ENCODE measurements around the gene C16orf82. TPM values are rescaled to one million over a fixed set of nuclear protein-coding genes. Genes with fewer than 3 reads are reported as not detected.

The C16orf82 gene
- total RNA-seq, 1 donor from 2014 or later: not detected

DNA sequence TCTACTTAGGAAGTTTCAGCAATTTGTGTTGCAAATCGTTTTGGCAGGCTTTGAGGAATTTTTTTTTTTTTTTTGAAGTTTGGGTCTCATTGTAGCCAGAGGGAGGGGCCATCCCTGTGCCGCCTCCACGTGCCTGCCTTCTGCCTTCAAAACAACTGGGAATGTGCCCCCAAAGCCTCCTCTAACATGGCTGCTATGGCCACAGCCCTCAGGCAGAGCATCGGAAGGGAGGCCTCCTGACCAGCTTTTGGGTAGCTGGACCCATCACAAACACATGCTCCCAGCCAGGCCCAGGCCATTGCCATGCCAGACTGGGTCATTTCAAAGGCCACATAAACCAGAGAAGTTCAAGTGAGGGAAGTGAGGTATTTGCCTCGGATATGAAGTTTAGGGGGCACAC, 21.5 kb downstream of the C16orf82 start:
- no peak for DNase-seq

DNA sequence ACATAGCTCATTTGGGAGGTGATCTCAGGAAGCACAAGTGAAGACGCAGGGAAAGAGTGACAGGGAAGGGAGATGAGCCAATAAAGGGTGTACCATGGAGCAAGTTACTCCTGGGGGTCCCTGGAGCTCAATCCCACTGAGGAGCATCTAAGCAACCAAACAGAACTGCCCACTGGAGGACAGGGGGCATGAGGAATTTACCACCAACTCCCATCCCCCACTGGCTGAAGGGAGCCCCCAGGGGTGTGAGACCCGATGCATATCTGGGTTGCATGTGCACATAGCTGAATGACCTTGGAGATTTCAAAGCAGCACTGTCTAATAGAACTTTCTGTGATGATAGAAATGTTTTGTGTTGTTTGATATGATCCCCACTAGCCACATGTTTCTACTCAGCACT, 29.6 kb downstream of the C16orf82 start:
- DNase-seq: no peak

DNA sequence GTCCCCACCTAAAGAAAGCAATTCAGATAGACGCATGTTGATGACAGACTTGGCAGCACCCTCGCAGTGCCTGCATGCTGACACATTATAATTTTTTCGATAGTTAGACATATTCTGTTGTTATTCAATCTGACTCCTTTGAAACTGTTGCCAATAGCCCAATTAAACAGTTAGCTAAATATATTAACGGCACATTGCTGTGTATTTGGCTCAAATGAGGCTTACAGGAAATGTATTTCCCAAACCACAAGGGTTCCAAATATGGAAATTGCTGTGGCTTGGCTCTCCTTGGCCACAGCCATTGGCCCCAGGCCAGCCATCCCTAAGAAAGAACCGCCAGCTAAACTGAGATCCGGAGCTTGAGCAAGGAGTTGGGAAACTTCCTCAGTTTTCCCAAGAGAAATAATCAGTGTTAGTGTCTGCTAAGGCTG, 31.1 kb downstream of the C16orf82 start:
- peak; percentile 71 for DNase-seq

DNA sequence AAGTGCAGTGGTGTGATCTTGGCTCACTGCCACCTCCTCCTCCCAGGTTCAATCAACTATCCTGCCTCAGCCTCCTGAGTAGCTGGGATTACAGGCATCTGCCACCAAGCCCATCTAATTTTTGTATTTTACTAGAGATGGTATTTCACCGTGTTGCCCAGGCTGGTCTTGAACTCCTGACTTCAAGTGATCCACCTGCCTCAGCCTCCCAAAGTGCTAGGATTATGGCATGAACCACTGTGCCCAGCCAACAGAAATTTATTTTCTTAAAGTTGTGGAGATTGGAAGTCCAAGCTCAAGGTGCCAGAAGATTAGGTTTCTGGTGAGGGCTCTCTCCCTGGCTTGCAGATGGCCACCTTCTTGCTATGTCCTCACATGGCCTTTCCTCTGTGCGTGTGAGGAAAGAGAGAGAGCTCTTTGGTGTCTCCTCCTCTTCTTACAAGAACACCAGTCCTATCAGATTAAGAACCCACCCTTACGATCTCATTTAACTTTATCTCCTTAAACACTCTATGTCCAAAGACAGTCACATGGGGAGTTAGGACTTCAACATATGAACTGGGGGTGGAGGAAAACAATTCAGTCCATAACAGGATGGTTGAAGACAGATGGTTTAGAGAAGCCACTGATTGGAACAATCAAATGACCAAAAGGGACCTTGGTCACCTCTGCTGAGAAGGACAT, 31.8 kb downstream of the C16orf82 start:
- DNase-seq: no peak

DNA sequence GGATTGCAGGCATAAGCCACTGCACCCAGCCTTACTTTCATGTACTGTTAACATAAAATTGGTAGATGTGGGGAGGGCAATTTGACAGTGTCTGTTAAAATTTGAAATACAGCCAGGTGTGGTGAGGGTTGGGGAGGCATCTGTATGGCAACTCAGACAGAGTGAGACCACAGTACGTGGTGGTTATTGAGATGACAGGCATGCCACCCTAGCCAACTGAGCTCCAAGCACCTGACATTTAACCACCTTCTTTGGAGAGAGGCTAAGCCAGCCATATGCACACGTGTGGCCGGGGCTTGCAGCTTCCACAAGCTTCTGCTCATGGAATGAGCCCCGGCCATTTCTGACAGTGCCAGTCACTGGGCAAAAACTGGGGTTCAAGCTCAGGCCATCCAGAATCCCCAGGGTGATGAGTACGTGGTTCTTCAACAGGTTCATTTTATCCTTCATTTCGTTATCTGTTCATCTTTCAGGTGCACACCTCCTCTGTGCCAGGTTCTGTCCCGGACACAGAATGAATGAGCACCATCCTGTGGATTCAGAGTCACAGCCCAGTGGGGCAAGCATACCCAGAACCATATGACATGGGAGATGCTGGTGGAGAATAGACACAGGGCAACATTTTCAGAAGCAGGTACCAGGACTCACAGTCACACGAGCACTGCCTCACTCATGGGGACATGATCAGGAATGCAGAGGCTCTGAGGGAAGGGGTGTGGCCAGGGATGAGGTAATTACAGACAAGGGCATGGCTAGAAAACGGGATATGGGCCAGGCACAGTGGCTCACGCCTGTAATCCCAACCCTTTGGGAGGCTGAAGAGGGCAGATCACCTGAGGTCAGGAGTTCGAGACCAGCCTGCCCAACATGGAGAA, 36.2 kb downstream of the C16orf82 start:
- no peak for DNase-seq

DNA sequence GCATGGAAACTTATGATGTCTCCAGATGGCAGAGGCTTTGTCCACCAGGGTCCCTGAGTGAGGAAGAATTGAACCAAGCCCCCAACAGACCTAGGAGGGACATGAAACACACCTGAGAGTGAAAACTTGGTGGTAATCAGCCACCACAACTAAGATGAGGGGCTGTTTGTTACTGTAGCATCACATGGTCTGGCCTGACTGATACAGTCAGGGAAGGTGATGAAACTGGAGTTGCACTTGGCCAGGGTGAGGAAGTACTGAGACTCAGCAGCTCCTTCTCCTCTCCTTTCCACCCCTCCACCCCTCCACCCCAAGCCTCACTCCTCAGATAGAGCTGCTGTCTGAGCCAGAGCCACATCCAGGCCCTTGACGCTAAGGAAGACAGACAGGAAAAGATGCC, 37.2 kb downstream of the C16orf82 start:
- DNase-seq: no peak

DNA sequence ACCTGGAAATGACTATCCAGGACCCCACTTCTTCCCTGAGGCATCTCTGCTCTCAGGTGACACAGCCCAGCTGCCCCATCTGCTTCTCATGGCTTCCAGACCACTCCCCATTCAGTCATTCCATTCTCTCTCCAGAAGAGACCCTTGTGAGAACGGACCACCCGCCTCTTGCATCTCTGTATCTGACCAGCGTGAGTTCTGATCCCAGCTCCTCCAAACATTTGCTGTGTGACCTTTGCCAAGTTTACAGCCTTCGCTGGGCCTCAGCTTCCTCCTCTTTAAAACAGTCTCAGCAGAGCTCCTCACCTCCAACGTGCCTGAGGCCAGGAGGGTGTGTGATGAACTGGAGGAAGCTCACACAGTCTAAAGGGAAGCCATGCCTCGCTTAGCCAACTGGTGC, 39.6 kb downstream of the C16orf82 start:
- DNase-seq: no peak

DNA sequence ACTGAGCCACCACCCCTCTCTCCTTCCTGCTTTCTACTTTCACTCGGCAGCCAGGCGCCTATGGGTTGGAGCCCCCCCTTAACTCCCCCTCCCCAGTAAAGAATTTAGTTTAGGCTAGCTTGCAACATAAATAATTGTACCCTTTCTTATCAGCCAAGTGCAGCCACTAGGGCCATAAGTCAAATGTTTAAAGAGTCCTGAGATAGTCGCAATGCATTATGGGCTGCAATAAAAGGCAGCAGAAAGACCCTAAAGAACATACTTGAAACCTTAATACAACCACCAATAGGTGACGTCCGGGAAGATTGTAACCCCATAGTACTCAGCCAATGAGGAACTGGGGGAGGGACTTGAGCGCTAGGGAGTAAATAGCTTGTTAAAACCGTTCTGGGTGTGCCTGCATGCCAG, 40.5 kb downstream of the C16orf82 start:
- no peak for DNase-seq

DNA sequence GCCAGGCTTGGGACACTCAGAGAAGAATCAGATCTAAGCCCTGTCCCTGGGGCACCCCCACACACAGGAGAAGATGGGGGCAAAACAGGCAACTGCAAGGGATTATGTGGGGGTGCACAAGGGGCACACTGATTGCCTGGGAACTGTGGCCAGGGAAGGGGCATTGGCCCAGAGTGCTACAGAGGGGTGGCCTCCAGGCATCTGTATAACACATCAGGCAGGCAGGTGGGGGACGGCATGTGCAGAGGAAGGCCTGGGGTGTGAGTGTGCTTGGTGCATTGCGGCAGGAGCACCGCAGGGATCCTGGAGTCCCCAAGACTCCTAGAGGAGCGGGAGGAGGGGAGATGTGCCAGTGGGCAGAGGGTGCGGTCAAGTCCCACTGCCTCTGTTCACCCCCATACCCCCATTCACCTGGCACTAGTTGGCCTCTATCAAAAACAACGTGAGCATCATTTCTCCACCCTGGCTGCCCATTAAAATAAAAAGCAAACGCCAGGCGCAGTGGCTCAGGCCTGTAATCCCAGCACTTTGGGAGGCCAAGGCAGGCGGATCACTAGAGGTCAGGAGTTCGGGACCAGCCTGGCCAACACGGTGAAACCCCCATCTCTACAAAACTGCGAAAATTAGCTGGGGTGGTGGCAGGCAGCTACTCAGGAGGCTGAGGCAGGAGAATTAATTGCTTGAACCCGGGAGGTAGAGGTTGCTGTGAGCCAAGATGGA, 41.5 kb downstream of the C16orf82 start:
- DNase-seq: no peak

DNA sequence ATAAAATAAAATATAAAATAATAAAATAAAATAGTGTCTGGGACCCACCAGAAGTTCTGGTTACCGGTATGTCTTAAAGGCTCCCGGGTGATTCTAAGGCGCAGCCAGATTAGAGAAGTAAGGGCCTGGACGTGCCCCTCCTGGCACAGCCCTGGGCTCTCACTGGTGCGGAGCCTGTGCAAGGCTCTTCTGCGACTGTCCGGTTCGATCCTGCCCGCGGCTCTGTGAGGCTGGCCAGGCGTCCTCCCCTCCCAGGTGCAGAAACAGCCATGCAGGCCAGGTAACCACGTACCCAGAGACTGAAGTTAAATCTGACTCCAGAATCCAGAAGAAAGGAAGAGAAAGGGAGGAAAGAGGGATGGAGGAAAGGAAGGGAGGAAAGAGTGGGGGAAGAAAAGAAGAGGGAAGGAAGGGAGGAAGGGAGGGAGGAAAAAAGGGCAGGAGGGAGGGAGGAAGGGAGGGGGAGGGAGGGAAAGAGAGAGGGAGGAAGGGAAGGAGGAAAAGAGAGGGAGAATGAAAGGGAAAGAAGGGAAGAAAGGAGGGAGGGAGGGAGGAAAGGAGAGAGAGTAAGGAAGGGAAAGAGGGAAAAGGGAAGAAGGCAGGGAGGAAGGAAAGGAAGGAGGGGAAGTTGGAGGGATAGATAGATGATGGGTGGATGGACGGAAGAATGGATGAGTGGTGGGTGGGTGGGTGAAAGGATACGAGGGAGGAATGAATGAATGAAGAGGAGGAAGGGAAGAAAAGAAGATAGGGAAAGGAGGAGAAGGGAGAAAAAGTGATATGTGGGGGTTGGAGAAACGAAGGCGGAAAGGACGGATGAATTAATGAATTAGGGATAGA, 42.3 kb downstream of the C16orf82 start:
- no peak for DNase-seq

DNA sequence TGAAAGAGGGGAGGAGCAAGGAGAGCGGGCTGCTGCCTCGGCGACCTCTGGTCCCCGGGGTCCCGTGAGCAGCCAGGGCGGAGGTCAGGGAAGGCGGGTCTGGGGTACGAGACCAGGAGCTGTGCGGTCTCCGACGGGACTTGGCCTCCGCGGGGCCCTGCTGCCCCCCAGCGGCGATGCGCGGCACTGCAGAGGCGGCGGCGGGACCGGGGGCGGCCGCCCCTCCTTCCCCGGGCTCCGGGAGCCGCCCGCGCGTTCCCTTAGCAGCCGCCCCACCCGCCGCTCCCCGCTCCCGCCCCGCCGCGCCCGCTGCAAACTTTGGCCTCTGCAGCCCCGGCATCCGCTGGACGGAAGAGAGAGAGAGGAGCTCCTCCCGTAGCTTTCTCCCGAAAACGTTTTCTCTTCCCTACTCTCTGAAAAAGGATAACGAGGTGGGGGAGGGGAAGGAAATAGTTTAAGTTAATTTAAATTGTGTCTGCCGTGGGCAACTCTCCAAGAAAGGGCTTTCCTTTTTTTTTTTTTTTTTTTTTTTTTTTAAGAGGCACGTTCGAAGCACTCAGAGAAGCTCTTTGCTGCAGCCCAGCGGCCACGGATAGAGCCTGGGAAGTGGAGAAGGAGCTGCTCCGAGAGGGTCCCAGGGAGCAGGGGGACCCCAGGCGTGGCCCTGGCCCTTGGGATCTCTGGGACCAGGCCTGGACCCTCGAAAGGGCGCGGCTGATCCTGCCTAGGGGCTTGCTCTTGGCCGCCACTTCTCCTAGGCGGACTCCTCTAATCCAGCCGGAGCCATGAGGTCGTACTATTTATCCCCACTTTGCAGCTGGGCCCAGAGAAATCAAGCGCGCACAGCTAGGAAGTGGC, 43.2 kb downstream of the C16orf82 start:
- peak; percentile 88 for DNase-seq

DNA sequence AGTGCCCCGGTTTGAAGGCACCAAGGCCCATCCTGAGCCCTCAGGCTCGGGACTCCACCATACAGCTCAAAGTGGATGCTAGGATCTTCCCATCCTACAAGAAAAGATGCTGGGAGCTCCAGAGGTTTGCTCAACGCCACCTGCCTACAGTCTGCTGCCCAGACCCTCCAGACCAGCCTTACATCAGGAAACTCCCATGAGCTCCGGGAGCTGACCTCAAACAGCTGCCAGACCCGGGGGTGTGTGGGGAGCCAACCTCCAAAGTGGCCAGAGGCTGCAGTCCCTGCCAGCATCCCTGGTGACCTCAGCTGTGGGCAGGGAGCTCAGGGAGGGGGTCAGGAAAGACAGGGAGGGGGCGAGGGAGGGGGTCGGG, 43.8 kb downstream of the C16orf82 start:
- no peak for DNase-seq

DNA sequence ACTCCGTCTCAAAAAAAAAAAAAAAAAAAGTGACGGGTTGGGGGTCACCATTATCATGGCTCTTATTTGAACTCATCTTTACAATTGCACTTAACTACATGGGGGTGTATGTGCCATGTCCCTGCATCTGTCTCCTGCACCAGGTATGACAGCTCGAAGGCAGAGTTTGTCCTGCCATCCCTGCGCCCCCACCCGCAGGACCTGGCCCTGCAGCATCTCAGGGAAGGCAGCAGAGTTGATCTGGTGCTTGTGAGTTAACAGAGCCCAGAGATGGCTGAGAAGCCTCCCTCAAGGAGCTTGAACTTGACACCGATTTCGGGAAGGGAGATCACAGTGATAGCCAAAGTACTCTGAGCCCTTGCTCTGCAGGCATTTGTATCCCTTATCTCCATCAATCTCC, 44.8 kb downstream of the C16orf82 start:
- no peak for DNase-seq

DNA sequence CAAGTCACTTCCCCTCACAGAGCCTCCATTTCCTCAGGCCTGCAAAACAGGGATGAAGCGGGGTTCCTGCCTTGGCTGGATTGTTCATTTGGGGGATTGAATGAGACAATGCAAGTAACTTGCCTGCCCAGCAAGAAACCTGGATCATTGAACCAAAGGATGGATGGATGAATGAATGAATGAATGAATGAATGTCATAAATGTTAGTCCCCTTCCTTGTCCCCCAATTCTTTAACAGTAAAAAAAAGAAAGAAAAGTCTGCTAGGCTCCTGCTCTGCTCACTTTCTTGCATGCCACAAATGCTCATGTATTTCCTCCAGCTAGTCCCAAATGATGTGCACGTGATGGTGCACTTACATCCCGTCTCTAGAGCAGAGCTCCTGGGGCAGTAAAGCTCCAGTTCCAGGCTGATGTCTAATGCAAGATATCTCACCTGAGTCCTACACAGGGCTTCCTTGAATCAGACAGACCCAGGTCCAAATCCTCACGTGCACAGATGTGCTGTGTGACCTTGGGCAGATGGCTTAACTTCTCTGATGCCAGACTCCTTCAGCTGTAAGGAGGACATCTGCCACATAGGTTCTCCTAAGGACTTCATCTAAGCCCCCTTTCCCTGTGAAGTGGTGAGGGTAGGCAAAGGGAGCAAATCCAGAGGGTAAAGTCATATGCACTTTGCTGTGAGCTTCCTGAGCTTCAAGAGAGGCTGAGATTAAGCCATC, 45.5 kb downstream of the C16orf82 start:
- DNase-seq: no peak

DNA sequence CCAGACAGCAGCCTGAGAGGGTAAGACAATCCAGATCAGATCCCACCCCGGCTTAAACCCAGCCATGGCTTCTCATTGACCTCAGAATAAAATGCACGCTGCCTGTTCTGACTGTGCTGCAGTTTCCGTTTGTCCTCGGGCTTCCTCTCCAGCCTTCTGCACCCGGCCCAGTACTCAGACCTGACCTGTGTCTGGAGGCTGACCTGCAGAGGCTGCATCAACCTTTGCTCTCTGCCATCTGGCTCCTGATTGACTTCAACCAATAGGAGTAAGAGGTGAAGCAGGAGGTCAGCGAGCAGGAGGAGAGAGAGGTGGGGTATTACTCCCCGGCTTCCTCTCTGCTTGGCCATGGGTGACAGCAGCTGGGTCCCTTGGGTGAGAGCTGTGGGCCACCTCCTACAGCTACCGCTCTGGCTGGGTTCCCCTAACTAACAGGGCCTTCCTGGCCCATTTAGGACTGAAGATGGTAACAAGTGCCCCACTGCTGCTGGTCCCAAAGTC, 46.7 kb downstream of the C16orf82 start:
- DNase-seq: no peak

DNA sequence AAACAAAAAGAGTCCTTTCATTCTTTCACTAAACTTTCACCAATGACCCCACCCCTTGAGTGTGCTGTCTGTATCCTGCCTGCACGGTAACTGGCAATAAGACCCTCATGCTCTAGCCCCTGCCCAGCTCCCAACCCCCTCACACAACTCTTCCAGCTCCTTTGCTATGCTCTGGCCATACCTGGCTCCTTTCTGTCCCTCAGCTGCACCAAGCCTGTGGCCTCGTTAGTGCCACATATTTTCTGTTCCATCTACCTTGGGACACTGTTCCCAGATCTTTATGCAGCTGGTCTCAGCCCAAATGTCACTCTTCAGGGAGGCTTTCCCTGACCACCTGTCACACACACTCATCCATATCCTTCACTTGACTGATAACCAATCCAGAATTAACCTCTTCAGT, 47.3 kb downstream of the C16orf82 start:
- DNase-seq: no peak

DNA sequence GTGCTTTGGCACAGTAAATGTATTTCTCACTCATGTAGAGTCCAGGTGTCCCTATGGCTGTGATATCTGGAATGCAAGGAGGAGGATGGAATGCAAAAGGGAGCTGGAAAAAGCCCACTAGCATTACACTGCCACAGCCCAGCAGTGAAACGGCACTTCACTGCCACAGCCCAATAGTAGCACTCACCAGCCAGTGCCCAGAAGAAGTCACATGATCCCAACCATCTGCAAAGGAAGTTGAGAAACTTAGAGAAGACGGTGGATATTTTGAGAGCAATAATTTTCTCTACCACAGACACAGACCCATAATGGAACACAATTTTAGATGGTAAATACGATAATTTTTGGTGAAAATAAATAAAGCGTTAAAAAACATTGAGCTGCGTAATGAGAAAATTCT, 51.8 kb downstream of the C16orf82 start:
- no peak for DNase-seq
